ENCODE measurements around the gene NME3.

DNA sequence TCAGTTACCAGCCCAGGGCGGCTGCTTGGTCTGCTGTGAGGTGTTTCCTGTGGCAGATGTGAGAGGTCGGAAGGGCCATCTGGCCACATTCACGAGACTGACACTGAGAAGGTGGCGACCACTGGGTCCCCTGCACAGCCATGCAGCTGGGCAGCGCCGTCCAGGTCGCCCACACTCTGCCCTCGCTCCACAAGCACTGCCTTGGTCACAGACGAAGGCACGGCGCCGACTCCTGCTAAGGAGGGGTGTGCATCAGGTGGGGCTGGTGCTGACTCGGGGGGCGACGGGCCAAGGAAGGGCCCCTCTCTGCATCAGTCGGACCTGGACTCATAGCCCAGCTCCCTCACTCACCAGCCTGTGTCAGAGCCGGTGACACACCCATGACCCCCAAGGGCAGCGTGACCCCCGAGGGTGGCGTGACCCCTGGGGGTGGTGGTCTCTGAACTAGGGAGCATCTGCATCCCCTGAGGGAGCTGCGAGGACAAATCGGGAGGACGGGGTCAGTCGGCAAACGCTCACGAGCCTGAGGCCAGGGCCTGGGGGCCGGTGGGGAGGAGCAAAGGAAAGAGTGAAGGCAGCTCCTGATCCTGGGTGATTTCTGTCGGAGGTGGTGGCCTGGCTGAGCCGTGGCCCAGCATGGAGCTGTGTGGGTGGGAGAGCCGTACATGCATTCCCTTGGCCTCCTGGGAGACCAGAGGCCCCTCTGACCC is 30.4 kb downstream of the NME3 start:
- no peak for TF ChIP-seq POLR2AphosphoS5 (IDR thresholded peaks at IDR 0.05)
- TF ChIP-seq, protein P1, sequence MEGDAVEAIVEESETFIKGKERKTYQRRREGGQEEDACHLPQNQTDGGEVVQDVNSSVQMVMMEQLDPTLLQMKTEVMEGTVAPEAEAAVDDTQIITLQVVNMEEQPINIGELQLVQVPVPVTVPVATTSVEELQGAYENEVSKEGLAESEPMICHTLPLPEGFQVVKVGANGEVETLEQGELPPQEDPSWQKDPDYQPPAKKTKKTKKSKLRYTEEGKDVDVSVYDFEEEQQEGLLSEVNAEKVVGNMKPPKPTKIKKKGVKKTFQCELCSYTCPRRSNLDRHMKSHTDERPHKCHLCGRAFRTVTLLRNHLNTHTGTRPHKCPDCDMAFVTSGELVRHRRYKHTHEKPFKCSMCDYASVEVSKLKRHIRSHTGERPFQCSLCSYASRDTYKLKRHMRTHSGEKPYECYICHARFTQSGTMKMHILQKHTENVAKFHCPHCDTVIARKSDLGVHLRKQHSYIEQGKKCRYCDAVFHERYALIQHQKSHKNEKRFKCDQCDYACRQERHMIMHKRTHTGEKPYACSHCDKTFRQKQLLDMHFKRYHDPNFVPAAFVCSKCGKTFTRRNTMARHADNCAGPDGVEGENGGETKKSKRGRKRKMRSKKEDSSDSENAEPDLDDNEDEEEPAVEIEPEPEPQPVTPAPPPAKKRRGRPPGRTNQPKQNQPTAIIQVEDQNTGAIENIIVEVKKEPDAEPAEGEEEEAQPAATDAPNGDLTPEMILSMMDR (IDR thresholded peaks at IDR 0.05) = no peak
- TF ChIP-seq POLR2A (IDR thresholded peaks at IDR 0.05) = no peak
- TF ChIP-seq EP300 (IDR thresholded peaks at IDR 0.05) = no peak
